Islet of Langerhans (tissue), 1 donor: ENCODE data around the gene PRPF19.

Source experiments
- FAIRE-seq: peaks from one replicate; lab custom pipeline; 2011; peaks lifted over from hg19 to GRCh38; lab: Jason Lieb, UNC

Gene PRPF19

GRCh38 chr11:60857378-60858232, 48.8 kb downstream of the PRPF19 start:
- no peak for FAIRE-seq

DNA sequence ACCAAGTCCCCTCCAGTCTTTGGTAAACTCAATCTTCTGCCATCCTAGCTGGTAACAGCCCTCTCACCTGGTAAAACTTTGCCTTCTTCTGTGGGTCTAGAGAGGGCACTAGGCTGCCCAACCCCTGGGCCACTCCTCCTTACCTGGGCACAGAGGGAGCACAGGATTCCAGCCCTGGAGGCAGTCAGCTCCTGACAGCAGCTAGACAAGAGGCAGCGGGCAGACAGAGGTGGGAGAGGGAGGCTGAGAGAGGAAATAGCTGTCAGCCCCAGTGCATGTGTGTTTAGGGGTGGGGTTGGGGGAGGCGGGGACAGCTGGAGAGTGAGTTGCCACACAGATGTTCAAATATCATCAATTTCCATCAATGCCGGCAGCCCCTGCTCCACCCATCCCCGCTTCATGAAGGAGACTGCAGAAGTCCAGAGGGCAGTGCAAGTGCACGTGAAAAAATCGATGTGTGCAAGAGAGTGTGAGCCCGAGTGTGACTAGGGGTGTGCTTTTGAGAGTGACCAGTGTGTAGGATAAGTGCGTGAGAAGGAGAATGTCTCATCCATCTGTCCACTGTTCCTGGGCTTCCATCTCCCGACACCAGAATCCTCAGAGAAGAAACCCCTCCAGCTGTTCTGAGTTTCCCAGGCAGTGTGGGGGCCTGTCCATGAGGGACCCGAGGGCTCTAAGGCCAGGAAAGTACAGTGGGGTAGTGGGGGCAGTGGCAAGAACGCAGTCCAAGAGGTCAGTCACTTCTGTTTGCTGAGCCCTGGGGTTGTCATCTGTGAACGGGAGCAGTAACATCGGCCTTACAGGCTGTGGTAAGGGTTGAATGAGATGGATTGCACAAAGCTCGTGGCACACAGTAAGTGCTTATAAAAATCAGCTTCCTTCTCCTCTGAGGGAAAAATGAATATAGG, 50.4 kb downstream of the PRPF19 start, which contains the start of gene PTGDR2:
Gene PTGDR2, minus strand, starts transcription at position 225 of the 908 bp plus-strand sequence. CDS start 2,228 bp downstream, outside the sequence.
- FAIRE-seq, result no peak

DNA sequence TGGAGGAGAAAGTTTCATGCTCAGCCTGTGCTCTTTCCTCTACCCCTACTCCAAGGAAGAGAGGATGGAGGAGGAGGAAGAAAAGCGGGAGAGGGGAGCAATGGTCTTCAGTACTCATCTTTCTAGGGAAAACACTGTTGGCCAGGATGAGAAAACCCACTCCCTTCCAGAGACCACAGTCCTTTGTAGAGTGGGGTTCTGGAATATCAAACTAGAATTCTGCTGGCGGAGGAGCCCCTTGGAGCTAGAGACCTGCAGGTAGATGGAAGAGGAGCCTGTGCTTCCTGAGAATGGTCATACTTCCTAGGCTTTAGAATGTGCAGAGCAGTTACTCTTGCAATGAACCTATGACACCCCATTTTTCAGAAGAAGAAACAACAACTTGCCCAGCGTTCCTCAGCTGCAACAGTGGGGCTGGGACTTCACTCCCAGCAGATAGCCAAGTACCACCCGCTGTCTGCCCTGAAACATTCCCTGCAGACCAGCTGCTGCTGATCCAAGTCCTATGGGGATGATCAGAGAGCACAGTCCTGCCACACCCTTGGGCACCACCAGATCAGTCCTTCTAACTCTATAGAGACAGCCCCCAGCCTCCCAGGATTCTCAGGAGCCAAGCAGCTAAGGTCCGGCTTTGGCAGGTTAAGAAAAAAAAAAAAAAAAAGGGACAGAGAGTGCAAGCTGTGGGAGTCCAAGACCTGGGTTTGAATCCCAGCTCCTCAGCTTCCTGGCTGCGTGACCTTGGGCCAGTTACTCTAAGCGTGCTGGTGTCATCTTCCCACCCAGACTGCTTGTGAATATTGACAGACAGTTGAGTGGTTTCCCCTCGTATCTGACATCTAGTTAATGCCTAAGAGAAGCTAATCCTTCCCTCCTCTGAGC, 51.3 kb downstream of the PRPF19 start:
- FAIRE-seq, result no peak

DNA sequence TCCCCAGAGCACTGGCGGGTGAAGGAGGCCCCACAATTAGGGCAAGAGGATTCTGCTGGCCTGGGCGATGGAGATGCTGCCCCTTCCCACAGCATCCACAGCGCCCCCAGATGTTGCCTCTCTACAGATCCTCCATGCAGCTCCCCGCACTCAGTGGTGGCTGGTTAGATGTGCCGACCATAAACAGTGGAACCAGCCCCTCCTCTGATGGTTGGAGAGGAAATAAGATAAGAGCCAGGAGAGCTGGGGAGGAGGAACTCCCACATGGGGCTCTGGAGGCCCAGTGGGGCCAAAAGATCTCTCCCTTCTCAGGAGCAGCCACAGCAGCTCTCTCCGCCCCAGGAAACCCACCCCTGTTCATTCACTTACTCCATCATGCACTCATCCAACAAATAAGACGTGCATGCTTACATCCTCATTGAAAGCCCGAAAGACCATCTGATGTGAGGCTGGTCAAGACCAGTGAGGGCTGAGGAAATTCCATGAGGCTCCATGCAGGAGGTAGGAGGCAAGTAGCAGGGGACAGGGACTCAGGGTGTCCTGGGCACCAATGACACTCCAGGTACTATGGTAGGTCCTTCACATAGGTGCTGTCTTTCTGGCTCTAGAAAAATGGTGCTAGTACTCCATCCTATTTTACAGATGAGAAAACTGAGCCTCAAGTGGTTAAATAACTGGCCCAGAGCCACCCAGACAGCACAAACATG, 52.1 kb downstream of the PRPF19 start:
- FAIRE-seq, result no peak

DNA sequence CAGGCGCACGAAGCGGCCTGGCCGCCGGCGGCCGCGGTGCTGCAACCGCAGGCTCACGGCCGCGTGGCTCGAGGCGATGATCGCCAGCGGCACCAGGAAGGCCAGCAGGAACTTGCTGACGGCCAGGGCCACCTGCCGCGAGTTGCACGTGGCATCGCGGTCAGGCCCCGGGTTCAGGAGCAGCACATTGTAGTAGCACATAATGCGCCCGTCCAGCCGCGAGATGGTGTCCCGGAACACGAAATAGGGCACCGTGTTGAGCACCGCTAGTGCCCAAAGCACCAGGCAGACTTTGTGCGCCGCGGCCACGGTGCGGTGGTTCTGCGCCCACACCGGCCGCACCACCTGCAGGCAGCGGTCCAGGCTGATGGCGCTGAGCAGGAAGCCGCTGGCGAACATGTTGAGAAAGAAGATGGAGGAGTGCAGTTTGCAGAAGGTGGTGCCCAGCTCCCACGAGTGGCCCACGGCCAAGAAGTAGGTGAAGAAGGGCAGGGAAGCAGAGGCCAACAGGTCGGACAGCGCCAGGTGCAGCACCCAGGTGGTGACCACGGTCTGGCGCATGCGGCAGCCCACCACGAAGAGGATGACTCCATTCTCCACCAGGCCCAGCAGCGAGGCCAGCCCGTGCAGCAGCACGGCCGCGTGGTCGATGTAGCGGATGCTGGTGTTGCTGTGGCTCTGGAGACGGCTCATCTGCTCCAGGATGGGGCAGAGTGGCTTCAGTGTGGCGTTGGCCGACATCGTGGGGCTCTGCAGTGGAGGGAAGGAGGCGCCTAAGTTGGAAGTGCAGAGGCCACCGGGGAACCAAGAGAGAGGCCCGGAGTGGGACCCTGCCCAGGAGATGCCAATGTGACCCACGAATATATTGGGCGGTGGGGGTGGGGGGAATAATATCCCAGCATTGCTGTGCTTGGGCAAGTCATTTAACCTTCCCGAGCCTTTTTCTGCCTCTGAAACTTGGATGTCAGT, 53.1 kb downstream of the PRPF19 start:
- no peak for FAIRE-seq

- FAIRE-seq, result no peak
Measured at GRCh38 chr11:60852117-60852981, 54.0 kb downstream of the PRPF19 start.

- FAIRE-seq, result no peak
Measured at GRCh38 chr11:60851327-60852104, 54.9 kb downstream of the PRPF19 start.

GRCh38 chr11:60849641-60850520, 56.5 kb downstream of the PRPF19 start:
- FAIRE-seq, result no peak

- FAIRE-seq, result no peak
Measured at GRCh38 chr11:60848714-60849151, 57.7 kb downstream of the PRPF19 start.

GRCh38 chr11:60847896-60848295, 58.5 kb downstream of the PRPF19 start:
- FAIRE-seq, result no peak

DNA sequence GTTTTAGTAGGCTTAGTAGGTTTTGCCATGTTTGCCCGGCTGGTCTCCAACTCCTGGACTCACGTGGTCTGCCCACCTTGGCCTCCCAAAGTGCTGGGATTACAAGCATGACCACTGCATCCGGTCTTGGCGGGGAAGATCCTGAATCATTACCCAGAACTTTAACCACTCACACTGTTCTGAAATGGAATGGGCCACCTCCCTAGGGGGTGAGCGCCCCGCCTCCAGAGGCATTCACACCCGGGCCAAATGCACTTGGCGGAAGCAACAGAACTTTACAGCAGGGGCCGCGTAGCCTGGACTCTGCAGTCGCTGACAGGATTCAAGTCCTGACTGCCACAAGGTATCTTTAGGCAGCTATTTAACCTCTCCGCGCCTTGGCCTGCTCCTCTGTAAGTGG, 59.1 kb downstream of the PRPF19 start:
- FAIRE-seq, result no peak

DNA sequence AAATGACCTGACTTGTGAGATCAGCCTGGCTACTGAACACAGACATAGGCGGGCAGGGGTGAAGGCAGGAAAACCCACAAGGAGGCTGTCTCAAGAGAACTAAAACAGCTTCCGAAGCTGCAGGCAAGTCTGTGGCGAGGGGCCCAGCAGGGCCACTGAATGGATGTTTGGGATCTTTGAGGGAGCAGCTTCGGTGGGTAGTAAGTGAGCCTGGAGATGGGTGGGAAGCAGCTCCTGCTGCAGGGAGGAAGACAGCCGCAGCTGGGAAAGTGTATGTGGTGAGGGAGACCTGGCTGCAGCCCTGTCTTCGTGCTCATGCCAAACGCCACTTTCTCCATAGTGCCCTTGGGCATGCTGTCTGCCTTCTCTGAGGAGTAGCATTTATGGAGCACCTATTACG, 61.0 kb downstream of the PRPF19 start:
- FAIRE-seq, result no peak

DNA sequence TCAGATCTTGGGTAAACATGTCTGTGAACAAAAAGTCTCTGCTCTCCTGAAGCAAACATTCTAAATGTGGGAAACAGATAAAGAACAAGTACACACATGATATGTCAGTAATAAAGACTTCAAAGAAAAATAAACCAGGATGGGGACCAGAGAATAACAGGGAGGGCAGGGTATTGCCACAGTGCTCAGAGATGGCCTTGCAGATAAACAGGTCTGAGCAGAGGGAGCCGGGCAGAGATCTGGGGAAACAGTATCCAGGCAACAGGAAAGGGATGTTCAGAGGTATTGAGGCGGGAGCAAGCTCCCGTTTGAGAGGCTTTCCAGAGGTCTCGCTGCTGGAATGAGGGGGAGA, 61.5 kb downstream of the PRPF19 start:
- peak; percentile 21 for FAIRE-seq

GRCh38 chr11:60844045-60844869, 62.1 kb downstream of the PRPF19 start:
- no peak for FAIRE-seq

GRCh38 chr11:60842668-60843600, 63.5 kb downstream of the PRPF19 start:
- no peak for FAIRE-seq
